Psoas muscle (tissue), 8 donors: ENCODE data around the gene MASP1. TPM values are rescaled to one million over a fixed set of nuclear protein-coding genes. Genes with fewer than 3 reads are reported as not detected.
A peak's percentile ranks its signal among the peaks of the same experiment; 100 is the strongest.

Experiments
- ATAC-seq, 4 donors: fragments of 200-7000 bp; cut with Tn5 transposase; one replicate each; pipeline ENCODE4 v1.9.1; 2020; ENCODE audit warnings: moderate library complexity in 3 of 4, mild to moderate bottlenecking in 2 of 4
- DNase-seq, 2 donors: peaks; one replicate each; pipeline ENCODE4 v3.0.0-alpha.2; 2020
- H3K27ac ChIP-seq: fragments of 200-600 bp; one replicate; pipeline ENCODE4 v1.8.0; 2022
- H3K27me3 ChIP-seq, 3 donors: fragments of 200-600 bp in 1 of 3; one replicate each; pipeline versions ENCODE4 v1.6.1 to v1.8.0; 2013 to 2022; ENCODE audit warnings: low read length in 2 of 3, mild to moderate bottlenecking in 2 of 3, moderate library complexity in 1 of 3; ENCODE audit not compliant: insufficient read depth in 3 of 3
- H3K36me3 ChIP-seq, 2 donors: fragments of 200-600 bp in 1 of 2; one replicate each; pipeline versions ENCODE4 v1.6.1 to v1.8.0; 2013 to 2022; ENCODE audit warnings: low read depth in 1 of 2, mild to moderate bottlenecking in 1 of 2, moderate library complexity in 1 of 2; ENCODE audit not compliant: insufficient read depth in 1 of 2
- H3K4me1 ChIP-seq: fragments of 200-600 bp; one replicate; pipeline ENCODE4 v1.8.0; 2022
- H3K4me3 ChIP-seq: fragments of 200-600 bp; one replicate; pipeline ENCODE4 v1.8.0; 2022; ENCODE audit warnings: mild to moderate bottlenecking
- H3K9me3 ChIP-seq: fragments of 200-600 bp; one replicate; pipeline ENCODE4 v1.8.0; 2022
- WGBS, 3 donors: extraction: QIAGEN DNeasy Blood & Tissue Kit; methylation state at CpG; one replicate each; pipeline versions ENCODE4 v1.1.6 to v1.1.7; 2013; 5-methylcytosine and 5-hydroxymethylcytosine counted together
- intact Hi-C, 2 donors: fragments of 100-400 bp; cut with DNase I; formaldehyde crosslinking; loops; one replicate each; pipeline versions ENCODE4 v1.11.0 to v1.14.2; 2022
- polyA plus RNA-seq, 3 donors: library from polyadenylated mRNA; stranded (reverse); fragments of 200-250 nt; gene quantifications; one replicate each; pipeline ENCODE4 v1.2.3, GENCODE V29; 2013
- total RNA-seq, 4 donors: library from RNA; stranded (reverse); fragmentation: NEBNext Ultra II Directional in 2 of 4; extraction: Animal tissue kit (Norgen Biotek cat#: 25700) in 2 of 4; gene quantifications; one replicate each; pipeline versions ENCODE4 v1.2.1 to v1.2.4, GENCODE V29; 2021 to 2023
- TF ChIP-seq, protein P1 (sequence below): fragments of 200-600 bp; IDR thresholded peaks from one replicate; pipeline ENCODE4 v1.8.0; 2022; ENCODE audit warnings: antibody characterized with exemption
- donor health status: healthy with polysubstance abuse.
- donor health status: DM: no; HTN: no; CAD: no; lungs with moderate emphysema.
- donor health status: Bipolar disorder and iron deficiency.
- donor health status: healthy.
- donor health status: DM: yes; HTN: yes; CAD: no.
- donor health status: DM: no; HTN: no; CAD: no.
- donor health status: DM: no; HTN: no; CAD: no.
- donor health status: DM: yes; HTN: yes; CAD: no.

Gene MASP1
- total and polyA plus RNA-seq, 7 donors = 0.66 to 8.1 (median 4.2) TPM

DNA sequence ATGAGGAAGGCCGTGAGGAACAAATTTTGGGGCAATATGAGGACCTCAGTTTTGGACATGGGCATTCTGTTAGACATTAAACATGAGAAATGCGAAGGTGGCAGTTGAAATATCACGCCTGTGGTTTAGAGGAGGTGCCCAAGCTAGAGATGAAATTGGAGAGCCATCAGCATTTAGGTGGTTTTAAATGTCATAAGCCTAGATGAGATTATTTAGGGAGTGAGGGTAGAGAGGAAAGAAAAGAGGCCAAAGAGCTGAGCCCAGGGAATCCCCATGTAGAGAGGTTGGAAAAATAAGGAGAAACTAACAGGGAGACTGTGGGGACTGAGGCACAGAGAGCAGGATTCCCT is 79.4 kb downstream of the MASP1 start:
- ATAC-seq (peak in 1 of 4 donors; percentile 43), DNase-seq (no peak)
- peaks cover 31% of the 10 kb centered on the region for H3K4me1 ChIP-seq
- peak overlapping the region; percentile 19 for H3K27ac ChIP-seq
- no peaks in the 10 kb centered on the region for H3K9me3 ChIP-seq
- WGBS, 3 donors = 45 to 86% (median 53%) methylated on average over 3 of the region's 3 CpGs
- H3K36me3 ChIP-seq = no peaks in the 10 kb centered on the region
- no peak overlapping the region for H3K4me3 ChIP-seq
- TF ChIP-seq, protein P1, sequence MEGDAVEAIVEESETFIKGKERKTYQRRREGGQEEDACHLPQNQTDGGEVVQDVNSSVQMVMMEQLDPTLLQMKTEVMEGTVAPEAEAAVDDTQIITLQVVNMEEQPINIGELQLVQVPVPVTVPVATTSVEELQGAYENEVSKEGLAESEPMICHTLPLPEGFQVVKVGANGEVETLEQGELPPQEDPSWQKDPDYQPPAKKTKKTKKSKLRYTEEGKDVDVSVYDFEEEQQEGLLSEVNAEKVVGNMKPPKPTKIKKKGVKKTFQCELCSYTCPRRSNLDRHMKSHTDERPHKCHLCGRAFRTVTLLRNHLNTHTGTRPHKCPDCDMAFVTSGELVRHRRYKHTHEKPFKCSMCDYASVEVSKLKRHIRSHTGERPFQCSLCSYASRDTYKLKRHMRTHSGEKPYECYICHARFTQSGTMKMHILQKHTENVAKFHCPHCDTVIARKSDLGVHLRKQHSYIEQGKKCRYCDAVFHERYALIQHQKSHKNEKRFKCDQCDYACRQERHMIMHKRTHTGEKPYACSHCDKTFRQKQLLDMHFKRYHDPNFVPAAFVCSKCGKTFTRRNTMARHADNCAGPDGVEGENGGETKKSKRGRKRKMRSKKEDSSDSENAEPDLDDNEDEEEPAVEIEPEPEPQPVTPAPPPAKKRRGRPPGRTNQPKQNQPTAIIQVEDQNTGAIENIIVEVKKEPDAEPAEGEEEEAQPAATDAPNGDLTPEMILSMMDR = no peak
- H3K27me3 ChIP-seq = no peaks in the 10 kb centered on the region
- intact Hi-C loops = no loop called here

DNA sequence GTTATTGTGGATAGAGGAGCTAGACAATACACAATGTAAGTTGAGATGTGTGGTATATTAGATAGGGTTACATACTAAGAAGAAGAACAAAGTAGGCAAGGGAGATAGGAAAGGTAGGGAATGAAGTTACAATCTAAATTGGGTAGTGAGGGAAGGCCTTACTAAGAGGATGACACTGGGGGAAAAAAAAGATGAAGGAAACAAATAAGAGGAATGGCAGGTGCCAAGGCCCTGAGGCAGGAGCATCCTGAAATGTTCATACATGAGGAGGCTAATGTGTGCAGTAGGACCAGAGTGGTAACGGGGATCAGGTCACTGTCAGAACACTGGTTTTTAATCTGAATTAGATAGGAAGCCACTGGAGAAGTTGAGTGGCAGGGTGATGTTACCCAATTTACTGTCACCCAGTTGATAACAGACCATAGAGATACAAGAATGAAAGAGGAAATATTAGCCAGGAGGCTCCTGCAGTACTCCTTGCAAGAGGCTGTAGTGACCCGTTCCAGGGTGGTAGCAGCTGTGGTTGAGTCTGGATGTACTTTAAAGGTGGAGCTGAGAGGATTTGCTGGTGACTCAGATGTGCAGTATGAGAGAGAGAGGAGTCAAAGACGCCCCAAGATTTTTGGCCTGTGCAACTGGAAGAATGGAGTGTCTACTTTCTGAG is 79.9 kb downstream of the MASP1 start:
- 58 to 78% (median 61%) methylated on average over 3 of the region's 3 CpGs for WGBS, 3 donors
- H3K4me3 ChIP-seq = no peak overlapping the region
- H3K9me3 ChIP-seq = no peaks in the 10 kb centered on the region
- no peak for DNase-seq
- H3K4me1 ChIP-seq = peaks cover 31% of the 10 kb centered on the region
- peak overlapping the region; percentile 19 for H3K27ac ChIP-seq
- intact Hi-C loops = no loop called here
- TF ChIP-seq, protein P1 = no peak
- ATAC-seq = peak; percentile 56 to 83 (median 75)
- no peaks in the 10 kb centered on the region for H3K36me3 ChIP-seq
- H3K27me3 ChIP-seq = no peaks in the 10 kb centered on the region

DNA sequence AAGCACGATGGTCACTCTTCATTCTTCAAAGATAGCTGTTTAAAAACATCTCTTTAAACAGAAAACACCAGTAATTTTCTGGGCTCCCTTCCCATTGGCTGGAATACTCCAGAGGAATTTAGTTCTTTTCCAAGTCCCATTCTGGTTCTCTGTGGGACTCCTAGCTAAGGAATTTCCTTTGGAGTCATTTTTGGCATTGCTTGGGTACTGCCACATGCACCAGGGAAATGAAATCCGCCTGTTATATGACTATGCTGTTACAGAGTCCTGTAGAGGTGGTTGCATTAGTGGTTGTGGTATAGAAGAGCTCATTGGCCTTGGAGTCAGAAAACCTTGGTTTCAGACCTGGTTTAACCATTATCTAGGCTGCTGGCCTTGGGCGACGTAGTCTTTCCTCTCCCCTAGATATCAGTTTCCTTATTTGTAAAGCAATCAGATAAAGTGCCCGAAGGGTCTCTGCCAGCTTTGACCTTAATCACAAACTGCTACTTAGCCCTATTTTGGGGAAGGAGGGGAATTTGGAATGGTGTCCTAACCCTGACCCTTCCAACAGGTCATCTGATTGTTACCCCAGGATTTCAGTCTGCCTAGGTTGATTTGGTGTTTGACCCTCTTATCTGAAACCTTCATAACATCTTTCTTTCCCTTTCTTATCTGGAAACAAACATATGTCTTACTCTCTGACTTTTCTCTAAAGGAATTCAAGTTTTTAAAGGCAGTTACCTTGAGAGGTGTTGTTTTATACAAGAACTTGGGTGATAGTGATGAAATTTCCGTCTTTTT is 80.8 kb downstream of the MASP1 start:
- no peaks in the 10 kb centered on the region for H3K9me3 ChIP-seq
- peaks cover 31% of the 10 kb centered on the region for H3K4me1 ChIP-seq
- intact Hi-C loops = no loop called here
- 34 to 66% (median 42%) methylated on average over 6 of the region's 6 CpGs for WGBS, 3 donors
- DNase-seq (no peak), ATAC-seq (peak; percentile 60 to 79 (median 62))
- no peaks in the 10 kb centered on the region for H3K27me3 ChIP-seq
- no peak overlapping the region for H3K4me3 ChIP-seq
- H3K27ac ChIP-seq = peak overlapping the region; percentile 27
- TF ChIP-seq, protein P1 = no peak
- H3K36me3 ChIP-seq = no peaks in the 10 kb centered on the region

DNA sequence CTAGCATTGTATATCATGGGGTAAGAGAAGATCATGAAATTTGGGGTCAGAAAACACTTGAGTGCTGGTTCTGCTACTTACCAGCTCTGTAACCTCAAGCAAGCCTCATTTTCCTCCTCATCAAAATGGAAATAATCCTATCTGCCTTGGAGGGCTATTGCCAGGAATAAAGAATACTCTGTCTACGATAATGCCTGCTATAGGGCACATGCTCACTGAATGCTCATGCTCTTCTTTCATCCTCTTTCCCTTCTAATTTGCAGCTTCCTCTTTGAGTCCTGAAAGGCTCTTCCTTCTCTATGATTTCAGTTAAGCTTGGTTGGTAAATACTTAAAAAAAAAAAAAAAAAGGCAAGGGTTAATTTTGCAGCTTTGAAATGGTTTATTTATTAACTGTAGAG is 81.4 kb downstream of the MASP1 start:
- intact Hi-C loops = no loop called here
- 33 to 47% (median 35%) methylated on average over 1 of the region's 1 CpG for WGBS, 3 donors

More for the DNA sequence above, 81.4 kb downstream of the MASP1 start:
- TF ChIP-seq, protein P1 = no peak
- Histone ChIP-seq H3K27me3 (no peaks in the 10 kb centered on the region), H3K36me3 (no peaks in the 10 kb centered on the region), H3K4me1 (peaks cover 31% of the 10 kb centered on the region), H3K4me3 (no peak overlapping the region), H3K27ac (no peak overlapping the region), H3K9me3 (no peaks in the 10 kb centered on the region)
- DNase-seq (no peak), ATAC-seq (no peak)
